ENCODE results near the gene MSN. TPM values are rescaled to one million over a fixed set of nuclear protein-coding genes. Genes with fewer than 3 reads are reported as not detected.
"Not testable (repeated sequence)": the region's sequence is repeated elsewhere in the genome, so short reads cannot be mapped to it uniquely, and the experiment has no call there.

Gene MSN
- total RNA-seq, 4 donors from 2014 or later = 40.0 to 73.8 (median 60.4) TPM

DNA sequence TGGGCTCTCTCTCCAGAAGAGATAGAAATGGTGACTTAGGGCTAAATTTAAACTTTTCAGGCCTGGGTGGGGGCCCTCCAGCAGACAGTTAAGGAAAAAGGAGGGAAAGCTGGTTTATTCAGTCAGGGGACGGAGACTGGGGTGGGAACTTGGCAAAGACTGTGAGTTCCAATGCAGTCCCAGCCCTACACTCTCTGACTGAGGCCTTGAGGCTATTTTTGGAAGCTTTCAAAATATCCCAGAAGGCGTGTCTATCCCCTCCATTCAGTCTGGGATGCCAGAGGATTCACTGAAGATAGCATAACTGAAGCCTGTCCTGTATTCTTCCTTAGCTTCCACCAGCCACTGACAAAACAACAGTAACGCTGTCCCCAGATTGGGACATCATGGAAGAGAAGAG lies 32.1 kb upstream of the MSN start:
- 54% methylated on average over 3 of the region's 3 CpGs; no CpG with 5 or more reads in 1 of the 2 donors for WGBS, 2 donors (ENCODE audit: low coverage in 1 of 2)

DNA sequence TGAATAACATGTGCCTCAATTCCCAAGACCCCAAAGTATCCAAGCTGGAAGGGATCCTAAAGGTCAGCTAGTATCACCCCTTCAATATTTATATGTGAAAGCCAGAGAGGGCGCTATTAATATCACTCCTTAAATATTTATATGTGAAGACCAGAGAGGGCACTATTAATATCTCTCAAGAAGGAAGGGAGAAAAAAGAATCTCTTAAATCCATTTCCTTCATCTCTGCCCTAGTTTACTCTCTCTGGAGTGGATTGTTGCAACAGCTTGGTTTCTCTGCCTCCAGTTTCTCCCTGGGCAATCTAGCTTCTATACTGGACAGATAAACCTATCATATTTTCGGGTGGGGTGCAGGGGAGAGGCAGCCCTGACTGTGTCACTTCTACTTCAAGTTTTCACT lies 31.6 kb upstream of the MSN start:
- Histone ChIP-seq H3K27ac (peak overlapping the region; percentile 9 to 60 (median 40)), H3K9me3 (no peaks in the 10 kb centered on the region), H3K27me3 (no peaks in the 10 kb centered on the region), H3K4me3 (no peak overlapping the region), H3K4me1 (peaks cover 0 to 7% (median 0%) of the 10 kb centered on the region in 4 donors), H3K36me3 (no peaks in the 10 kb centered on the region)
- 73% methylated on average over 2 of the region's 2 CpGs; no CpG with 5 or more reads in 1 of the 2 donors for WGBS, 2 donors (ENCODE audit: low coverage in 1 of 2)
- intact Hi-C loops (cut with DNase I; ENCODE audit: low total_unique reads) (no loop called here), in situ Hi-C loops (cut with MboI; ENCODE audit: low pct_ligation_motif_present in 1 of 4, low pct_unique_long_range_greater_than_20kb in 1 of 4, low sequenced_read_pairs in 3 of 4) (no loop called here)
- TF ChIP-seq POLR2A (IDR thresholded peaks at IDR 0.05) = no peak
- no peak for TF ChIP-seq POLR2AphosphoS5 (IDR thresholded peaks at IDR 0.05)
- no peak for TF ChIP-seq EP300 (IDR thresholded peaks at IDR 0.05; ENCODE audit: low read depth)
- TF ChIP-seq, protein P1, sequence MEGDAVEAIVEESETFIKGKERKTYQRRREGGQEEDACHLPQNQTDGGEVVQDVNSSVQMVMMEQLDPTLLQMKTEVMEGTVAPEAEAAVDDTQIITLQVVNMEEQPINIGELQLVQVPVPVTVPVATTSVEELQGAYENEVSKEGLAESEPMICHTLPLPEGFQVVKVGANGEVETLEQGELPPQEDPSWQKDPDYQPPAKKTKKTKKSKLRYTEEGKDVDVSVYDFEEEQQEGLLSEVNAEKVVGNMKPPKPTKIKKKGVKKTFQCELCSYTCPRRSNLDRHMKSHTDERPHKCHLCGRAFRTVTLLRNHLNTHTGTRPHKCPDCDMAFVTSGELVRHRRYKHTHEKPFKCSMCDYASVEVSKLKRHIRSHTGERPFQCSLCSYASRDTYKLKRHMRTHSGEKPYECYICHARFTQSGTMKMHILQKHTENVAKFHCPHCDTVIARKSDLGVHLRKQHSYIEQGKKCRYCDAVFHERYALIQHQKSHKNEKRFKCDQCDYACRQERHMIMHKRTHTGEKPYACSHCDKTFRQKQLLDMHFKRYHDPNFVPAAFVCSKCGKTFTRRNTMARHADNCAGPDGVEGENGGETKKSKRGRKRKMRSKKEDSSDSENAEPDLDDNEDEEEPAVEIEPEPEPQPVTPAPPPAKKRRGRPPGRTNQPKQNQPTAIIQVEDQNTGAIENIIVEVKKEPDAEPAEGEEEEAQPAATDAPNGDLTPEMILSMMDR (IDR thresholded peaks at IDR 0.05) = no peak
- DNase-seq = no peak

More for the DNA sequence above, 32.1 kb upstream of the MSN start:
- H3K4me3 ChIP-seq = no peak overlapping the region
- H3K9me3 ChIP-seq = no peaks in the 10 kb centered on the region
- no peaks in the 10 kb centered on the region for H3K27me3 ChIP-seq
- no peak for TF ChIP-seq POLR2A (IDR thresholded peaks at IDR 0.05)
- TF ChIP-seq, protein P1 (IDR thresholded peaks at IDR 0.05) = no peak
- H3K4me1 ChIP-seq = peaks cover 0 to 7% (median 0%) of the 10 kb centered on the region in 4 donors
- peak overlapping the region; percentile 19 to 60 (median 40) for H3K27ac ChIP-seq
- in situ Hi-C loops (cut with MboI; ENCODE audit: low pct_ligation_motif_present in 1 of 4, low pct_unique_long_range_greater_than_20kb in 1 of 4, low sequenced_read_pairs in 3 of 4) = no loop called here
- DNase-seq = no peak
- no peaks in the 10 kb centered on the region for H3K36me3 ChIP-seq
- intact Hi-C loops (cut with DNase I; ENCODE audit: low total_unique reads) = no loop called here

DNA sequence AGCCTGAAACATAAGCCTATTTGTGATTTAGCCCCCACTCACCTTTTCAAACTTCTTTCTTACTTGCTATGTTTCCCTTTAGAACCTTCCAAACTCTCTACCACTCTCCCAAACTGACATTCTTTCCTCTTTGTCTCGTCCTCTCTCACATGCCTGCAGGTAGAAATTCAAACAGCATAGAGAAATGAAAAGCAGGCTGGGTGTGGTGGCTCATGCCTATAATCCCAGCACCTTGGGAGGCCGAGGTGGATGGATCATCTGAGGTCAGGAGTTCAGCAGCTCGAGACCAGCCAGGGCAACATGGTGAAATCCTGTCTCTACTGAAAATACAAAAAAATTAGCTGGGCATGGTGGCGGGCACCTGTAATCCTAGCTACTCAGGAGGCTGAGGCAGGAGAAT lies 31.2 kb upstream of the MSN start:
- DNase-seq; H3K9me3 ChIP-seq; H3K4me1 ChIP-seq; in situ Hi-C loops (cut with MboI; ENCODE audit: low pct_ligation_motif_present in 1 of 4, low pct_unique_long_range_greater_than_20kb in 1 of 4, low sequenced_read_pairs in 3 of 4); H3K4me3 ChIP-seq; H3K27me3 ChIP-seq; H3K36me3 ChIP-seq; intact Hi-C loops (cut with DNase I; ENCODE audit: low total_unique reads): not testable (repeated sequence)
- WGBS, 2 donors (ENCODE audit: low coverage in 1 of 2) = 50 to 72% methylated on average over 1 to 4 of the region's 4 CpGs
- H3K27ac ChIP-seq = peak overlapping the region in 3 of 4 donors; percentile 9 to 60 (median 24)

DNA sequence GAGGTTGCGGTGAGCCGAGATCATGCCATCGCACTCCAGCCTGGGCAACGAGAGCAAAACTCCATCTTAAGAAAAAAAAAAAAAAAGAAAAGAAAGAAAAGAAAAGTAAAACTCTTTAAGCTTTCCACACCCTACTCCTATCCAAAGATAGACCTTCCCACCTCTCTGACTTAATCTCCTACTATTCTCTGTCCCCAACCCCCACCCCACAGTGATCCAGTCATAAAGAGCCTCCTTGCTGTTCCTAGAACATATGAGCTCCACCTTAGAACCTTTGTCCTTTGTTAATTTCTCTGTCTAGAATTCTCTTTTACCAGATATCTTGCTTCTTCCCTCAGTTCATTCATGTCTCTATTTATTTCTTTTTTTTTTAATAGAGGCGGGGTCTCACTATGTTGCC lies 30.1 kb upstream of the MSN start:
- TF ChIP-seq POLR2AphosphoS5 (IDR thresholded peaks at IDR 0.05) (no peak), EP300 (IDR thresholded peaks at IDR 0.05; ENCODE audit: low read depth) (no peak), POLR2A (IDR thresholded peaks at IDR 0.05) (no peak)
- TF ChIP-seq, protein P1 (IDR thresholded peaks at IDR 0.05) = no peak
- in situ Hi-C loops (cut with MboI; ENCODE audit: low pct_ligation_motif_present in 1 of 4, low pct_unique_long_range_greater_than_20kb in 1 of 4, low sequenced_read_pairs in 3 of 4) = no loop called here

DNA sequence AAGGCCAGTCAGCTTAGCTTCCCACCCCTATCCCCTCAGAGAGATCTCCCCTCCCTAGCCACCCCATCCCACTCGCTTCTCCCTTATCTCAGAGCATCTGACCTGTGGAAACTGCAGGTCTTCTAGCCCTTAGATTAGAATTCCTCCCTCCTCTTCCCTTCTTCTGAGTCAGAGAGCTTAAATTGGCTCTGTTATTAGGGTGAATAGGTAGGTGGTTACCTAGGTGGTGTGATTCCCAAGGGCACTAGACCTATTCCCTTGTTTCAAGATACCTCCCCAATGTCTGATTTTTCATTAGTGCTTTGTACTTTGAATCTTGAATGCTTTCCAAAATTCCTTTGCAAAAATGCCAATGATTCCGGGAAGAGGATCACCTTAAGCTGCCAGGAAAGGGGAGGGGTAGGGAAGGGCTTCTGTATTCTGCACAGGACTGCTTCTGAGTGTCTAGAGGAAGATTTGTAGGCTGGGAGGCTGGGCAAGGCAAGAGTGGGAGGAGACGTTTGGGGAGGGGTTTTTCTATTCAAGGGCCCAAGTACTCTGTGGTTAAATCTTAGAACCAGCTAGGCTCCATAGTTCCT lies 24.5 kb upstream of the MSN start:
- H3K27ac ChIP-seq = peak overlapping the region in 3 of 4 donors; percentile 41 to 58 (median 54)

More for the DNA sequence above, 30.1 kb upstream of the MSN start:
- WGBS, 2 donors (ENCODE audit: low coverage in 1 of 2) = 95% methylated on average over 5 of the region's 5 CpGs; no CpG with 5 or more reads in 1 of the 2 donors
- intact Hi-C loops (cut with DNase I; ENCODE audit: low total_unique reads) = no loop called here
- Histone ChIP-seq H3K4me1 (peaks cover 0 to 7% (median 0%) of the 10 kb centered on the region in 4 donors), H3K4me3 (no peak overlapping the region), H3K9me3 (no peaks in the 10 kb centered on the region), H3K27me3 (no peaks in the 10 kb centered on the region), H3K27ac (no peak overlapping the region), H3K36me3 (no peaks in the 10 kb centered on the region)
- peak; percentile 14 for DNase-seq

More for the DNA sequence above, 24.5 kb upstream of the MSN start:
- DNase-seq = no peak
- Histone ChIP-seq H3K27me3 (no peaks in the 10 kb centered on the region), H3K4me1 (peaks cover 3 to 18% (median 5%) of the 10 kb centered on the region in 4 donors), H3K9me3 (no peaks in the 10 kb centered on the region), H3K4me3 (no peak overlapping the region), H3K36me3 (no peaks in the 10 kb centered on the region)
- TF ChIP-seq, protein P1 (IDR thresholded peaks at IDR 0.05) = no peak
- TF ChIP-seq EP300 (IDR thresholded peaks at IDR 0.05; ENCODE audit: low read depth) (no peak), POLR2AphosphoS5 (IDR thresholded peaks at IDR 0.05) (no peak), POLR2A (IDR thresholded peaks at IDR 0.05) (no peak)
- intact Hi-C loops (cut with DNase I; ENCODE audit: low total_unique reads) (no loop called here), in situ Hi-C loops (cut with MboI; ENCODE audit: low pct_ligation_motif_present in 1 of 4, low pct_unique_long_range_greater_than_20kb in 1 of 4, low sequenced_read_pairs in 3 of 4) (no loop called here)
- 32 to 80% methylated on average over 1 to 3 of the region's 3 CpGs for WGBS, 2 donors (ENCODE audit: low coverage in 1 of 2)

All from transverse colon (tissue), 4 donors.